ENCODE results near the gene CHL1.

- TF ChIP-seq, protein P1, sequence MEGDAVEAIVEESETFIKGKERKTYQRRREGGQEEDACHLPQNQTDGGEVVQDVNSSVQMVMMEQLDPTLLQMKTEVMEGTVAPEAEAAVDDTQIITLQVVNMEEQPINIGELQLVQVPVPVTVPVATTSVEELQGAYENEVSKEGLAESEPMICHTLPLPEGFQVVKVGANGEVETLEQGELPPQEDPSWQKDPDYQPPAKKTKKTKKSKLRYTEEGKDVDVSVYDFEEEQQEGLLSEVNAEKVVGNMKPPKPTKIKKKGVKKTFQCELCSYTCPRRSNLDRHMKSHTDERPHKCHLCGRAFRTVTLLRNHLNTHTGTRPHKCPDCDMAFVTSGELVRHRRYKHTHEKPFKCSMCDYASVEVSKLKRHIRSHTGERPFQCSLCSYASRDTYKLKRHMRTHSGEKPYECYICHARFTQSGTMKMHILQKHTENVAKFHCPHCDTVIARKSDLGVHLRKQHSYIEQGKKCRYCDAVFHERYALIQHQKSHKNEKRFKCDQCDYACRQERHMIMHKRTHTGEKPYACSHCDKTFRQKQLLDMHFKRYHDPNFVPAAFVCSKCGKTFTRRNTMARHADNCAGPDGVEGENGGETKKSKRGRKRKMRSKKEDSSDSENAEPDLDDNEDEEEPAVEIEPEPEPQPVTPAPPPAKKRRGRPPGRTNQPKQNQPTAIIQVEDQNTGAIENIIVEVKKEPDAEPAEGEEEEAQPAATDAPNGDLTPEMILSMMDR (IDR thresholded peaks at IDR 0.05; ENCODE audit: low read depth, low read length, poor library complexity, severe bottlenecking): no peak
- no peak for TF ChIP-seq EZH2phosphoT487 (IDR thresholded peaks at IDR 0.05; ENCODE audit: borderline replicate concordance, low read length)
Observed at GRCh38 chr3:277873-278272, 81.3 kb downstream of the CHL1 start.
